BE2C (cell line): ENCODE data around the gene PIEZO1.

ENCODE experiments used
- DNase-seq: peaks from one replicate; pipeline ENCODE4 v3.0.0-alpha.2; 2020
- H3K27me3 ChIP-seq: fragments of 250-450 bp; sonication (Bioruptor Pico); 2 replicates; pipeline ENCODE4 v1.5.1; 2020; ENCODE audit warnings: mild to moderate bottlenecking
- H3K36me3 ChIP-seq: fragments of 250-450 bp; sonication (Bioruptor Pico); 2 replicates; pipeline ENCODE4 v1.5.1; 2020; ENCODE audit warnings: mild to moderate bottlenecking
- H3K4me1 ChIP-seq: fragments of 250-450 bp; sonication (Bioruptor Pico); 2 replicates; pipeline ENCODE4 v1.5.1; 2020
- H3K4me3 ChIP-seq: 2 replicates; pipeline ENCODE4 v1.5.1; 2011; ENCODE audit warnings: low read depth, low read length
- H3K9me3 ChIP-seq: fragments of 250-450 bp; sonication (Bioruptor Pico); 2 replicates; pipeline ENCODE4 v1.5.1; 2020
- CTCF ChIP-seq: IDR thresholded peaks from 2 replicates; pipeline ENCODE4 v1.5.1; 2012; ENCODE audit warnings: mild to moderate bottlenecking, low read depth, low read length

Gene PIEZO1

GRCh38 chr16:88691129-88691813 lies 93.7 kb downstream of the PIEZO1 start:
- no peak for DNase-seq
- TF ChIP-seq CTCF, result no peak
- H3K36me3 ChIP-seq, result peaks cover 4% of the 10 kb centered on the region; the same call in 1 of the 2 replicates
- peaks cover 9% of the 10 kb centered on the region for H3K27me3 ChIP-seq
- H3K9me3 ChIP-seq, result no peaks in the 10 kb centered on the region
- no peak overlapping the region for H3K4me3 ChIP-seq
- no peaks in the 10 kb centered on the region for H3K4me1 ChIP-seq

GRCh38 chr16:88690341-88691128 lies 94.5 kb downstream of the PIEZO1 start:
- H3K4me1 ChIP-seq, result no peaks in the 10 kb centered on the region
- peaks cover 15% of the 10 kb centered on the region for H3K27me3 ChIP-seq
- TF ChIP-seq CTCF, result no peak
- DNase-seq, result no peak
- H3K36me3 ChIP-seq, result no peaks in the 10 kb centered on the region
- no peaks in the 10 kb centered on the region for H3K9me3 ChIP-seq
- no peak overlapping the region for H3K4me3 ChIP-seq

GRCh38 chr16:88688013-88688778 lies 96.8 kb downstream of the PIEZO1 start:
- no peak for DNase-seq
- TF ChIP-seq CTCF, result no peak
- no peaks in the 10 kb centered on the region for H3K9me3 ChIP-seq
- H3K4me3 ChIP-seq, result no peak overlapping the region
- H3K36me3 ChIP-seq, result no peaks in the 10 kb centered on the region
- H3K27me3 ChIP-seq, result peaks cover 36% of the 10 kb centered on the region
- no peaks in the 10 kb centered on the region for H3K4me1 ChIP-seq

GRCh38 chr16:88687676-88688012 lies 97.4 kb downstream of the PIEZO1 start:
- TF ChIP-seq CTCF, result no peak
- Histone ChIP-seq H3K27me3 (peaks cover 36% of the 10 kb centered on the region), H3K4me3 (no peak overlapping the region), H3K36me3 (no peaks in the 10 kb centered on the region), H3K4me1 (no peaks in the 10 kb centered on the region), H3K9me3 (no peaks in the 10 kb centered on the region)
- DNase-seq, result no peak

GRCh38 chr16:88687254-88687576 lies 97.8 kb downstream of the PIEZO1 start:
- DNase-seq, result no peak
- Histone ChIP-seq H3K27me3 (peaks cover 39% of the 10 kb centered on the region), H3K9me3 (no peaks in the 10 kb centered on the region), H3K4me3 (no peak overlapping the region), H3K36me3 (no peaks in the 10 kb centered on the region), H3K4me1 (no peaks in the 10 kb centered on the region)
- no peak for TF ChIP-seq CTCF
